Kidney (tissue), 14 donors: Measurements from ENCODE around the gene TMEM182. TPM values are rescaled to one million over a fixed set of nuclear protein-coding genes. Genes with fewer than 3 reads are reported as not detected.

Experiments
- DNase-seq, 5 donors: peaks; one replicate each; pipeline ENCODE4 v3.0.0-alpha.2; 2013 to 2020
- FAIRE-seq: peaks from 2 replicates; lab custom pipeline; 2012; peaks lifted over from hg19 to GRCh38; lab: Jason Lieb, UNC
- H3K27ac ChIP-seq, 2 donors: one replicate each; pipeline ENCODE4 v1.7.0; 2013; ENCODE audit warnings: low read depth in 2 of 2, low read length in 2 of 2, inconsistent platforms in 1 of 2
- H3K27me3 ChIP-seq: one replicate; pipeline ENCODE4 v1.7.1; 2013; ENCODE audit warnings: low read length, inconsistent platforms; ENCODE audit not compliant: control insufficient read depth, insufficient read depth
- H3K36me3 ChIP-seq, 3 donors: one replicate each; pipeline versions ENCODE4 v1.7.0 to v1.7.1; 2013; ENCODE audit warnings: low read length in 3 of 3, control low read depth in 1 of 3, inconsistent platforms in 1 of 3; ENCODE audit not compliant: insufficient read depth in 3 of 3, control insufficient read depth in 2 of 3
- H3K4me1 ChIP-seq, 3 donors: one replicate each; pipeline versions ENCODE4 v1.7.0 to v1.7.1; 2013; ENCODE audit warnings: low read length in 3 of 3, inconsistent platforms in 1 of 3, low read depth in 1 of 3; ENCODE audit not compliant: control insufficient read depth in 2 of 3, insufficient read depth in 2 of 3
- H3K4me3 ChIP-seq, 3 donors: one replicate each; pipeline versions ENCODE4 v1.7.0 to v1.8.1; 2013; ENCODE audit warnings: low read length in 3 of 3, control low read depth in 1 of 3, inconsistent platforms in 1 of 3
- H3K9ac ChIP-seq, 3 donors: one replicate each; pipeline versions ENCODE4 v1.7.0 to v1.7.1; 2013; ENCODE audit warnings: low read length in 3 of 3, control low read depth in 1 of 3, inconsistent platforms in 1 of 3
- H3K9me3 ChIP-seq, 3 donors: one replicate each; pipeline versions ENCODE4 v1.7.0 to v1.7.1; 2013; ENCODE audit warnings: low read length in 3 of 3, control low read depth in 1 of 3, inconsistent platforms in 1 of 3; ENCODE audit not compliant: control insufficient read depth in 2 of 3, insufficient read depth in 1 of 3
- intact Hi-C: fragments of 100-400 bp; cut with DNase I; formaldehyde crosslinking; loops from one replicate; pipeline ENCODE4 v1.11.1; 2022
- polyA plus RNA-seq: library from polyadenylated mRNA; stranded (reverse); fragments of 350-450 nt; fragmentation: Illumina TruSeq; extraction: RNeasy Lipid Tissue Mini Kit (QIAGEN cat#74804); gene quantifications from one replicate; pipeline ENCODE4 v1.2.3, GENCODE V29; 2014; ENCODE audit warnings: low read depth, low replicate concordance; ENCODE audit not compliant: insufficient read depth
- total RNA-seq: library from RNA; stranded (reverse); fragmentation: NEBNext Ultra II Directional; extraction: Animal tissue kit (Norgen Biotek cat#: 25700); gene quantifications from one replicate; pipeline ENCODE4 v1.2.1, GENCODE V29; 2021
- TF ChIP-seq, protein P1 (sequence below): IDR thresholded peaks from 3 replicates; pipeline ENCODE4 v1.5.1; 2012; ENCODE audit warnings: mild to moderate bottlenecking, moderate library complexity, borderline replicate concordance; ENCODE audit not compliant: insufficient read depth; ENCODE audit errors: extremely low read depth
- donor health status: control.
- donor health status: control.
- donor health status: control.
- donor health status: control.
- donor health status: control.
- donor health status: DM: yes; HTN: yes; CAD: no.
- donor health status: Normal renal cell carcinoma (clear cell type).

The TMEM182 gene
- total and polyA plus RNA-seq, 2 donors from 2014 or later = 4.2 to 6.5 TPM

DNA sequence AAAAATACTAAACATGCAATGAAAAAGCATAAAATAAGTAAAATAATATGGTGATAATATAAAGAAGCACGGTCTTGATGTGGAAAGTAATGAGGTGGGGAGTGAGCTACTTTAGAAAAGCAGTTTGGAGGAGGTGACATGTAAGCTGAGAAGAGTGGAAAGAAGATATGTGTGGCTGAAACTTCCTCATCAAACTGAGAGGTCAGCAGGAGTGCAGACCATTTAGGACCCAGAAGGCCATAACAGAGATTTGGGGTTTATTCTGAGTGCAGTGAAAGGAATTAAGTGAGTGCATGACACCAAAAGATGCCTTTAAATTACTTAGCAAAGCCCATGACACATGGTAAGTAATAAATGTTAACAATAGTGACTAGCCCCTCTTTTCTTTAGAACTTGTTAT, 24.4 kb upstream of the TMEM182 start:
- H3K4me3 ChIP-seq = peak overlapping the region; percentile 92 to 100 (median 93)
- no peaks in the 10 kb centered on the region for H3K36me3 ChIP-seq
- no peak for FAIRE-seq
- DNase-seq = peak in 2 of 5 donors; percentile 39 to 64
- no peak overlapping the region for H3K27ac ChIP-seq
- peaks cover 0 to 7% (median 6%) of the 10 kb centered on the region in 3 donors for H3K4me1 ChIP-seq
- intact Hi-C loops = no loop called here
- TF ChIP-seq, protein P1, sequence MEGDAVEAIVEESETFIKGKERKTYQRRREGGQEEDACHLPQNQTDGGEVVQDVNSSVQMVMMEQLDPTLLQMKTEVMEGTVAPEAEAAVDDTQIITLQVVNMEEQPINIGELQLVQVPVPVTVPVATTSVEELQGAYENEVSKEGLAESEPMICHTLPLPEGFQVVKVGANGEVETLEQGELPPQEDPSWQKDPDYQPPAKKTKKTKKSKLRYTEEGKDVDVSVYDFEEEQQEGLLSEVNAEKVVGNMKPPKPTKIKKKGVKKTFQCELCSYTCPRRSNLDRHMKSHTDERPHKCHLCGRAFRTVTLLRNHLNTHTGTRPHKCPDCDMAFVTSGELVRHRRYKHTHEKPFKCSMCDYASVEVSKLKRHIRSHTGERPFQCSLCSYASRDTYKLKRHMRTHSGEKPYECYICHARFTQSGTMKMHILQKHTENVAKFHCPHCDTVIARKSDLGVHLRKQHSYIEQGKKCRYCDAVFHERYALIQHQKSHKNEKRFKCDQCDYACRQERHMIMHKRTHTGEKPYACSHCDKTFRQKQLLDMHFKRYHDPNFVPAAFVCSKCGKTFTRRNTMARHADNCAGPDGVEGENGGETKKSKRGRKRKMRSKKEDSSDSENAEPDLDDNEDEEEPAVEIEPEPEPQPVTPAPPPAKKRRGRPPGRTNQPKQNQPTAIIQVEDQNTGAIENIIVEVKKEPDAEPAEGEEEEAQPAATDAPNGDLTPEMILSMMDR = no peak
- peak overlapping the region in 2 of 3 donors; percentile 77 to 99 for H3K9ac ChIP-seq
- H3K27me3 ChIP-seq = no peaks in the 10 kb centered on the region
- H3K9me3 ChIP-seq = no peaks in the 10 kb centered on the region

DNA sequence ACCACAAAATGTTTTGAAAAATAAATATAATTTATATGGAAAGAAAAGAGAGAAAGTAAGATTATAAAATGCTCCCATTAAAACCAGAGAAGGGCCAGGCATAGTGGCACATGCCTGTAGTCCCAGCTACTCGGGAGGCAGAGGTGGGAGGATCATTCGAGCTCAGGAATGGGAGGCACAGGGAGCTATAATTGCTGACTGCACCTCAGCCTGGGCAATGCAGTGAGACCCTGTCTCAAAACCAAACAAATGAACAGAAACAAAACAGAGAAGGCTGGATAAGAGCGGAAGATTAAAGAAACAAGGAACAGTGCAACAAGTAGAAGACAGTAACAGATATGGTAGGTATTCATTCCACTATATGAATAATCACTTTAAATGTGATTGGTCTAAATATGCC, 18.6 kb upstream of the TMEM182 start:
- intact Hi-C loops = no loop called here
- FAIRE-seq = no peak
- no peaks in the 10 kb centered on the region for H3K9me3 ChIP-seq
- no peak for DNase-seq
- no peak overlapping the region for H3K27ac ChIP-seq
- TF ChIP-seq, protein P1 = no peak
- H3K4me1 ChIP-seq = no peaks in the 10 kb centered on the region
- no peak overlapping the region for H3K9ac ChIP-seq
- no peaks in the 10 kb centered on the region for H3K36me3 ChIP-seq
- H3K4me3 ChIP-seq = no peak overlapping the region
- H3K27me3 ChIP-seq = no peaks in the 10 kb centered on the region

DNA sequence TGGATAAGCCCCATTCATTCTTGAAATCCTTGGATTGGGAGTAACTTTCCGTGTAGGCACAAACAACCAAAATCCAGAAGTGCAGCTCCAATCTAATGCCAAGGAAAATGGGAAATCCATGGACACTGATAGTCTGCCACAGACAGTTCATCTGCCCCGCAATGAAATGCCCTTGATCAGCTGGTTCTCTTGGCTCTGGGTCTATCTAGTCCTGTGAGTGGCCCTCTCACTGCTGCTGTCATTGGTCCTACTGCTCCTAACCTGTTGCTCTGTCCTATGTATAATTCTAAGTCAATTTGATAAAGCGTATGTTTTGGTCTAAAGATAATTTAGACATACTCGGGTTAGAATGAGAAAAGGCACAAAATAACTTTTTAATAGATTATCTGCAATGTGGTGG, 13.7 kb upstream of the TMEM182 start:
- Histone ChIP-seq H3K9me3 (no peaks in the 10 kb centered on the region), H3K27me3 (no peaks in the 10 kb centered on the region), H3K4me3 (no peak overlapping the region), H3K36me3 (no peaks in the 10 kb centered on the region), H3K27ac (no peak overlapping the region), H3K4me1 (no peaks in the 10 kb centered on the region), H3K9ac (no peak overlapping the region)
- no peak for DNase-seq
- TF ChIP-seq, protein P1 = no peak
- no peak for FAIRE-seq
- intact Hi-C loops = no loop called here

DNA sequence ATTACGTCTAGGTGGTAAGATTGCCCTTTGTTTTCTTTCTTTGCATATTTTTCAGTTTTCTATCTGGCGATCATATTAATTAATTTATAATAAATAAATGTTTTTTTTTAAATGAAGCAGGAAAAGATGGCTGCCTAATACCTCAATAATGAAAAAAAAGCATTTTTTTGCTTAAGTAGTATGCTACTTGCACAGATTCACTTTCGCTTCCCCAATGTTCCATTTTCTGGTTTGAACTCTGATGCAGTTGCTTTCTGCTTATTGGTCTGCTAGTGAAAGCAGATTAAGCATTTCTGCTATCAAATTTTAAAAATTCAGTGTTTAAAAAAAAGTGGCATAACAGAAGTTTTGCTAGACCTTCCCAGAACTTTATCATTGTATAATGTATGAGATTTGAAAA, 11.9 kb upstream of the TMEM182 start:
- intact Hi-C loops = no loop called here
- TF ChIP-seq, protein P1 = no peak
- no peak for FAIRE-seq

More for the DNA sequence above, 11.9 kb upstream of the TMEM182 start:
- Histone ChIP-seq H3K27ac (no peak overlapping the region), H3K4me1 (no peaks in the 10 kb centered on the region), H3K9ac (no peak overlapping the region), H3K27me3 (no peaks in the 10 kb centered on the region), H3K4me3 (no peak overlapping the region), H3K36me3 (no peaks in the 10 kb centered on the region), H3K9me3 (no peaks in the 10 kb centered on the region)
- no peak for DNase-seq
